ENCODE measurements around the gene ENPP1.

DNA sequence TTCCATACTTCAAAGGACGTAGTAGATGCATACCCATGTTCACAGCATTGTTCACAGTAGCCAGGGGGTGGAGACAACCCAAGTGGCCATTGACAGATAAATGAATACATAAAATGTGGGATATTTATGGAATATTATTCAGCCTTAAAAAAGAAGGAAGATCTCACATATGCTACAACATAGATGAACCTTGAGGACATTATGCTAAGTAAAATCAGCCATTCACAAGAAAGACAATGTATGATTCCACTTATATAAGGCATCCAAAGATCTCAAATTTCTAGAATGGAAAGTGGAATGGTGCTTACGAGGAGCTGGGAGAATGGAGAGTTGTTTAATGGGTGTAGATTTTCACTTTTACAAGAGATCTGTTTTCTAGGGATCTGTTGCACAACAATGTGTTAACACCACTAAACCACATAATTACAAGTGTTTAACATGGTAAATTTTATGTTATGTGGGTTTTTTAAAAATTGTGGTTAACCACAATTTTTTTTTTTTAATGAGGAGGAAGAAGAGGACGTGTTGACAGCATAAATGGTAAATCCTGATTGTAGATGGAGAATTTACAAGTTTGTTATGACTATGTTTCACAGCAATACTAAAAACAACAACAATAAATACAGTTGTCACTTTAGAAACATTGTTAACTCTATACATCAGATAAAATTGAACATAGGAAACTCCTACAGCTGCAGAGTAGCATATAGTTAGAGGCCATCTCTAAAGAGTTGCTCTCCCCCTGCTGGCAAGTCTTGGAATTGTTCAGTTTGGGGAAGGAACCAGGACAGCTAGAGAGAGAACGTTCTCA is 101.8 kb downstream of the ENPP1 start:
- TF ChIP-seq ZFX (IDR thresholded peaks at IDR 0.05) = no peak
- TF ChIP-seq, protein P1, sequence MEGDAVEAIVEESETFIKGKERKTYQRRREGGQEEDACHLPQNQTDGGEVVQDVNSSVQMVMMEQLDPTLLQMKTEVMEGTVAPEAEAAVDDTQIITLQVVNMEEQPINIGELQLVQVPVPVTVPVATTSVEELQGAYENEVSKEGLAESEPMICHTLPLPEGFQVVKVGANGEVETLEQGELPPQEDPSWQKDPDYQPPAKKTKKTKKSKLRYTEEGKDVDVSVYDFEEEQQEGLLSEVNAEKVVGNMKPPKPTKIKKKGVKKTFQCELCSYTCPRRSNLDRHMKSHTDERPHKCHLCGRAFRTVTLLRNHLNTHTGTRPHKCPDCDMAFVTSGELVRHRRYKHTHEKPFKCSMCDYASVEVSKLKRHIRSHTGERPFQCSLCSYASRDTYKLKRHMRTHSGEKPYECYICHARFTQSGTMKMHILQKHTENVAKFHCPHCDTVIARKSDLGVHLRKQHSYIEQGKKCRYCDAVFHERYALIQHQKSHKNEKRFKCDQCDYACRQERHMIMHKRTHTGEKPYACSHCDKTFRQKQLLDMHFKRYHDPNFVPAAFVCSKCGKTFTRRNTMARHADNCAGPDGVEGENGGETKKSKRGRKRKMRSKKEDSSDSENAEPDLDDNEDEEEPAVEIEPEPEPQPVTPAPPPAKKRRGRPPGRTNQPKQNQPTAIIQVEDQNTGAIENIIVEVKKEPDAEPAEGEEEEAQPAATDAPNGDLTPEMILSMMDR (conservative IDR thresholded peaks at IDR 0.05) = peak; percentile 85
